Measurements from ENCODE around the gene MRPL38.
"Not testable (repeated sequence)": the region's sequence is repeated elsewhere in the genome, so short reads cannot be mapped to it uniquely, and the experiment has no call there.

The MRPL38 gene

GRCh38 chr17:75851693-75851991 is 53.0 kb downstream of the MRPL38 start:
- not testable (repeated sequence) for DNase-seq

DNA sequence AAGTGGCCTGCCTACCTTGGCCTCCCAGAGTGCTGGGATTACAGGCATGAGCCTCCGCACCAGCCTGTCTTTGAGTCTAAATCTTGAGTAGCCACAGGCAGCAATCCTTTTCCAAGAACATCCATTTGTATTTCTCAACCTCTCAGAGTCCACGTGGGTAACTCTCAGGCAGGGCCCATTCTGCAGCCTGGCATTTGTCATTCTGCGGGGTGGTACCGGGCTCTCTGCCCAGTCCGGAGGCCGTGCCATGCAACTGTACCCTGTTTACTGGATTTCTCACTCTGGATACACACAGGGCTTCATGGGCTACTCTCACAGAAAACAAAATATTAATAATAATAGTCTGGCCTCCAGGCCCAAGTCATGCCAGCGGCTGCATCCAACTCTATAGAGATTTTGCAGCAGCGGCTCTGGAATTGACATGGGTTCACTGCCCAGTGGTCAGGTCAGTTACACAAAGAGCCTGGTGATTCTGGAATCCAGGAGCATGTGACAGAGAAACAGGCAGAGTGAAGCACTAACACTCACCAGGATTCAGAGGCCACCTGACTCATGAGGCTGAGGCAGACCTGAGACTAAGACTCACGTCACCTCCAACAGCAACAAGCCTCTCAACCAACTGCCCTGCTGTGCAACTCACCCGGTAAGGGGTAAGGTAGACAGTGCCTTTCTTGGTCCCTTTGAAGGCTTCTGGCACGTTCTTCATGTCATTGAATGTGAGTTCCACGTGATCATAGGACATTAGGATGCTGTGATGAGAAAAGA is 53.6 kb downstream of the MRPL38 start:
- no peak for DNase-seq

- no peak for DNase-seq
Observed at GRCh38 chr17:75849724-75850123, 55.0 kb downstream of the MRPL38 start.

GRCh38 chr17:75849279-75849646 is 55.4 kb downstream of the MRPL38 start:
- DNase-seq, result no peak
